Endothelial cell (in vitro differentiated cells): ENCODE results near the gene CETN1. TPM values are rescaled to one million over a fixed set of nuclear protein-coding genes. Genes with fewer than 3 reads are reported as not detected.

Experiments
- DNase-seq: peaks from one replicate; pipeline ENCODE4 v3.0.0; 2021; ENCODE audit warnings: low spot score
- H3K27ac Mint-ChIP-seq: one replicate; pipeline ENCODE4 v1.8.0; 2021; ENCODE audit warnings: mixed read lengths, inconsistent platforms; ENCODE audit not compliant: unreplicated experiment
- H3K27me3 Mint-ChIP-seq: one replicate; pipeline ENCODE4 v1.8.0; 2021; ENCODE audit warnings: mild to moderate bottlenecking, moderate library complexity, mixed read lengths, inconsistent platforms; ENCODE audit not compliant: unreplicated experiment
- H3K36me3 Mint-ChIP-seq: one replicate; pipeline ENCODE4 v1.8.0; 2021; ENCODE audit warnings: mild to moderate bottlenecking, low read depth, mixed read lengths, inconsistent platforms; ENCODE audit not compliant: unreplicated experiment
- H3K4me1 Mint-ChIP-seq: one replicate; pipeline ENCODE4 v1.8.0; 2021; ENCODE audit warnings: mild to moderate bottlenecking, mixed read lengths, inconsistent platforms; ENCODE audit not compliant: unreplicated experiment
- H3K4me3 Mint-ChIP-seq: one replicate; pipeline ENCODE4 v1.8.0; 2021; ENCODE audit warnings: mild to moderate bottlenecking, mixed read lengths, inconsistent platforms; ENCODE audit not compliant: unreplicated experiment
- H3K9me3 Mint-ChIP-seq: one replicate; pipeline ENCODE4 v1.8.0; 2021; ENCODE audit warnings: mixed read lengths, inconsistent platforms; ENCODE audit not compliant: unreplicated experiment
- total RNA-seq: library from RNA; stranded (reverse); fragmentation: NEBNext Ultra II Directional; extraction: Animal tissue kit (Norgen Biotek cat#: 25700); gene quantifications from one replicate; pipeline ENCODE4 v1.2.1, GENCODE V29; 2021; ENCODE audit not compliant: unreplicated experiment
- TF ChIP-seq, protein P1 (sequence below): fragments of 200-600 bp; sonication (generic); IDR thresholded peaks from one replicate; pipeline ENCODE4 v1.5.0; 2021; ENCODE audit warnings: antibody characterized with exemption; ENCODE audit not compliant: unreplicated experiment

The CETN1 gene
- total RNA-seq, 1 donor from 2014 or later = not detected

DNA sequence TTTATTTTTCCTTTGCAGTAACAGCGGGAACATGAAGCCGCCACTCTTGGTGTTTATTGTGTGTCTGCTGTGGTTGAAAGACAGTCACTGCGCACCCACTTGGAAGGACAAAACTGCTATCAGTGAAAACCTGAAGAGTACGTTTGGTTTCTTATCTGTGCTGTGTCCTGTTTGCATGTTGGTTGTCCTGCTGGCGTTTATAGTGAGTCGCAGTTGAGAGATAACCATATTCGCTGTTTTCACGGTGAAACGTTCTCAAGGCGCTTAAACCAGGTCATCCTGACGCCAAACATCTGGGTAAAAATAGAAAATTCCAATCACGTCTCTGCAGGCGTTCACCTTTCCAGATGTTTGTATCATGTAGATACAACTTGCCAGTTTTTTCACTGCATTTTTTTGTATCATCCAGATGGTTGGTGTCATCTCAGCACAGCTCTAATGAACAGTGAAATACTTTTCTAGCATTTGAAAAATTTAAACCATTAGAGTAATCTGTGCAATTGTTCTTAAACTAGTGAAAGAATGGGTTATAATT lies 37.9 kb downstream of the CETN1 start:
- Mint-ChIP-seq H3K36me3 (no peaks in the 10 kb centered on the region), H3K9me3 (no peaks in the 10 kb centered on the region), H3K27me3 (no peaks in the 10 kb centered on the region), H3K4me1 (no peaks in the 10 kb centered on the region), H3K27ac (no peak overlapping the region), H3K4me3 (no peak overlapping the region)
- TF ChIP-seq, protein P1, sequence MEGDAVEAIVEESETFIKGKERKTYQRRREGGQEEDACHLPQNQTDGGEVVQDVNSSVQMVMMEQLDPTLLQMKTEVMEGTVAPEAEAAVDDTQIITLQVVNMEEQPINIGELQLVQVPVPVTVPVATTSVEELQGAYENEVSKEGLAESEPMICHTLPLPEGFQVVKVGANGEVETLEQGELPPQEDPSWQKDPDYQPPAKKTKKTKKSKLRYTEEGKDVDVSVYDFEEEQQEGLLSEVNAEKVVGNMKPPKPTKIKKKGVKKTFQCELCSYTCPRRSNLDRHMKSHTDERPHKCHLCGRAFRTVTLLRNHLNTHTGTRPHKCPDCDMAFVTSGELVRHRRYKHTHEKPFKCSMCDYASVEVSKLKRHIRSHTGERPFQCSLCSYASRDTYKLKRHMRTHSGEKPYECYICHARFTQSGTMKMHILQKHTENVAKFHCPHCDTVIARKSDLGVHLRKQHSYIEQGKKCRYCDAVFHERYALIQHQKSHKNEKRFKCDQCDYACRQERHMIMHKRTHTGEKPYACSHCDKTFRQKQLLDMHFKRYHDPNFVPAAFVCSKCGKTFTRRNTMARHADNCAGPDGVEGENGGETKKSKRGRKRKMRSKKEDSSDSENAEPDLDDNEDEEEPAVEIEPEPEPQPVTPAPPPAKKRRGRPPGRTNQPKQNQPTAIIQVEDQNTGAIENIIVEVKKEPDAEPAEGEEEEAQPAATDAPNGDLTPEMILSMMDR = no peak
- no peak for DNase-seq

DNA sequence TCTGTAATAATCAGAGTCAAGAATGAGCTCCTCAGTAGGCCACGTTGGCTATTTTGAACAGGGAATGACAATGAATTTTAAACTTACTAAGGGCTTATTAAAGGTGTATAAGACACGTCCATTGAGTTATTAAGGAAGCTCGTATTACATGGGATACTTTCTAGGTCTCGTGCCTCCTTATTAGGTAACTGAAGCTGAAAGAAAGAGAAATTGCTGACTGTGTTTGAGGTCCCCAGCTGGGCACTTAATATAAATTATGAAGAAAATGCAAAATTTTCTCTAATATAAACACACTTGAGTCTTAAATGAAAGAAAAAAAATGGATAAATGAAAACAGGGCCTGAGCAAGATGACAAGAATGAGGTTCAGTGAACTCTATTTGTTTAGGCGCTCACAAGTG lies 38.4 kb downstream of the CETN1 start:
- no peaks in the 10 kb centered on the region for H3K4me1 Mint-ChIP-seq
- no peaks in the 10 kb centered on the region for H3K27me3 Mint-ChIP-seq
- no peaks in the 10 kb centered on the region for H3K36me3 Mint-ChIP-seq
- no peaks in the 10 kb centered on the region for H3K9me3 Mint-ChIP-seq
- TF ChIP-seq, protein P1 = no peak
- no peak overlapping the region for H3K4me3 Mint-ChIP-seq
- H3K27ac Mint-ChIP-seq = no peak overlapping the region
- DNase-seq = no peak

DNA sequence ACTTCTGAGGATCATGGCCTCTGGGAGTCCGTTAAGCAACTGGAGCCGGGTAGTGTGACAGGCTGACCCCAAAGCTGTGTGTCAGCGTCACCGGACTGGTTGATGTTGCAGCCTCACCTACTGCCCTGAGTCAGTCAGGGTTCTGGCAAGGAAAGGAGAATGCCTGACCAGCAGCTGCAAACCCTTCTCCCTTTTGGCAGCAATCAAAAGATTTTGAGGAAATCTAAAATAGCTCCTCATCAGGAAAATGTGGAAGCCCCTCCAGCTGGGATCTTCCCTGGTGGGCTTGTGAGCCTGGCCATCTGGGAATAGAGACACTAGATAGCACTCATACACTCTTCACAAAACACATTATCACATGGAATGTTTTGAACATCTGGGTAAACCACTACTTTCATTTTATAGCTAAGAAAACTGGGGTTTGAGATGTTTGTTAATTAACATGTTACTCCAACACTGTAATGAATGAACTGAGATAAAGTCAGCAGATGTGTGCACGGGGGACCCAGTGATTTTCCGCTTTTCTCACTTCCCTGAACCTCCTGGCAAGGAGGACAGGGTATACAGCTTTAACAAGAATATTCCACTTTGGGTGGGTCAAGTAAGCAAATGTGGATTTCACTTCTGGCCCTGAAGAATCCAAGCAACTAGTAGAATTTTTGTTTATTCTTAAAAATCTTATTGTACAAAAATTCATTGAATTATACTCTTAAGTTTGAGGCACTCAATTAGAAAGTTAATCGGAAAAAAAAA lies 41.3 kb downstream of the CETN1 start:
- Mint-ChIP-seq H3K27ac (no peak overlapping the region), H3K27me3 (no peaks in the 10 kb centered on the region), H3K9me3 (no peaks in the 10 kb centered on the region), H3K4me1 (no peaks in the 10 kb centered on the region), H3K36me3 (no peaks in the 10 kb centered on the region), H3K4me3 (no peak overlapping the region)
- TF ChIP-seq, protein P1 = no peak
- no peak for DNase-seq

DNA sequence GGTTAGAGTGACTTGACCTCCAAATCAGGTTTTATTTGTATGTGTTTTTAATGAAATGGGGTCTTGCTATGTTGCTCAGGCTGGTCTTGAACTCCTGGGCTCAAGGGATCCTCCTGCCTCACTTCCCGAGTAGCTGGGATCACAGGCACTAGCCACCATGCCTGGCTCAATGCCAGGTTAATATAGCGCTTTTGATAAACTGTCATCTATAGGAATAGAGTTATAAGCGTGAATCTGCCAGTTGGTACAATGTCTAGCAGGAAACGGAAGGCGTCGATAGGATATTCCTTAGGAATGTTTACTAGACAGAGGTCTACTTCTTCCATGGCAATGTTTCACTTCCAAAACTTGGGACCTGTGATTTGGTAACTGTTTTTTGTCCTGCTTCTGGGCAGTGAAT lies 42.1 kb downstream of the CETN1 start:
- H3K27me3 Mint-ChIP-seq = peaks cover 1% of the 10 kb centered on the region
- no peaks in the 10 kb centered on the region for H3K9me3 Mint-ChIP-seq
- H3K4me1 Mint-ChIP-seq = no peaks in the 10 kb centered on the region
- peak overlapping the region; percentile 68 for H3K27ac Mint-ChIP-seq
- DNase-seq = no peak
- TF ChIP-seq, protein P1 = no peak
- H3K36me3 Mint-ChIP-seq = no peaks in the 10 kb centered on the region
- H3K4me3 Mint-ChIP-seq = no peak overlapping the region
